Measurements from ENCODE around the gene SLC43A2.
"Not testable (repeated sequence)": the region's sequence is repeated elsewhere in the genome, so short reads cannot be mapped to it uniquely, and the experiment has no call there.

SLC43A2 gene

DNA sequence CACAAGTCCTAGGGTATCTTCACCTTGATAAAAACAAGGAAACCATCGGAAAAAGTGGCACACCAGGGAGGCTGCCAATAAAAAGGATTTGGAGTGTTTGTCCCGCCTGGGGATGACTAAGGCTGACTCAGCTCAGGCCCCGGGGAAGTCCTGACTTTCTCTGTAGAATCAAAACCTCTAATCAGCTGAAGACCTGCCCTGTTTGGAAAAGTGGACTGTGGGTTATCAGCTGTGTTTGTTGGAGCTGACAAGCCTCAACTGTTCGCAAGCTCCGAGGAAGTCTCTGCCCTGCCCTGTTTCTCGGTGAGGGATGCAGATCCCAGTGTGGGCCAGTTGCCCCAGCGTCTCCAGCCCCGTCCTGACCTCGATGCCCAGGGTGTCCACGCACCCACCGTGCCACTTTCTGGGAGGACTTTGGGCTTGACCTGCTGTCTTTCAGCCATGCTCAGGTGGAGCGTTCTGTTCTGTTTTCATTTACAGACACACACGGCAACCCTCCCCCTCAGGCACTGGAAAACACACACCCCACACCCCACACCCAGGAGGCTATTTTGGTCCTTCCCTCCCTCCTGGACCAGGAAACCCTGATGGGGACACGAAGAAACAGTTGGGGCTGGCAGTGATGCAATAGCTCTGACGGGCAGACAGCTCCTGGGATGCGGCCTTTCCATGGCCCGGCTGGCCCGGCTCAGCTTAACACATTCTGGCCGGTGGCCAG lies 38.4 kb downstream of the SLC43A2 start:
- peak; percentile 41 for DNase-seq (ENCODE audit: low read depth)

DNA sequence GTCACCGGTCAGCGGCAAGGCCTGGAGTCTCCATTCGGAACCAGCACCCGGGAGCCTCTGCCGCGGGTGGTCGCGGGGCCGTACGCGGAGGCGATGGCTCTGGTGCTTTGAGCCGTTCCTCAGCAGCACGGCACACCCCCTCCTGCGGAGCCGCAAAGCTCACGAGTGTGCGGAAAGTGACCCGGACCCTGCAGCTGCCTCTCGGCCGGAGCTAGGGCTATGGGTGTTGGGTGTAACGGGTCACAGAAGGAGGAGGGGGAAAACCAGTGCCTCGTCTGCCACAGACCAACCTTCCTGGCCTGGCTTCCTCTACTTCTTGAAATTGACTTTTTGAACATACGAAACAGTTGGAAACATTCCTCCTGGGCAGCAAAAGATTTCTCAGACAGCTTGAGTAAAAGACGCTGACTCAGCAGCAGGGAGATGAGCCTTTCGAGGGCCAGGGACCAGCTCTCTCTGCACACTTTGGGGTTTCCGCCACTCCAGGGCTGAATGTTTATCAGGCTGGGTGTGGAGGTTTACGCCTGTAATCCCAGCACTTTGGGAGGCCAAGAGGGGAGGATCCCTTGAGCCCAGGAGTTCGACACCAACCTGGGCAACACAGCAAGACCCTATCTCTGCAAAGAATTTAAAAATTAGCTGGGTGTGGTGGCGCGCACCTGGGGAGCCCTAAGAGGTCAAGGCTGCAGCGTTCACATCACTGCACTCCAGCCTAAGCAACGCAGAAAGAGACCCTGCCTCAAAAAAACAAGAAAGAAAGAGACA lies 39.6 kb downstream of the SLC43A2 start:
- no peak for DNase-seq (ENCODE audit: low read depth)

GRCh38 chr17:1584167-1584566 lies 44.5 kb downstream of the SLC43A2 start:
- DNase-seq (ENCODE audit: low read depth) = no peak

GRCh38 chr17:1583556-1583955 lies 45.1 kb downstream of the SLC43A2 start:
- no peak for DNase-seq (ENCODE audit: low read depth)

DNA sequence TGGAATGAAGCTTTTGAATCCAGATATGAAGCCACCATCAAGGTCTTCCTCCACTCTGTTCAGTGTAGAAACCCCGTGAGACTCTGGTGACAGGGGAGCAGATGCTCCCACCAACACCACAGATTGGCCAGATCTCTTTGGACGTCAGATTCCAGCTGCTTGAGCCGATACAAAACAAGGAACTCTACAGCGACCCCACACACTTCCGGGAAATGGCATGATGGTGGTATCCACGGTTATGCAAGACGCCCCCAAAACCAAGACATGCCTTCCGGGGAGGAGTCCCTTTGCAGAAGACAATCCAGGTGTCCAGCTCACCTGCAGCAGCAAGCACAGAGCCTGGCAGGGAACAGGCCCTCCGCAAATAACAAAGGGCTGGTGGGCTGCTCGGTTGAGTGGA lies 46.3 kb downstream of the SLC43A2 start:
- no peak for DNase-seq (ENCODE audit: low read depth)

- no peak for DNase-seq (ENCODE audit: low read depth)
These were observed 47.5 kb downstream of the SLC43A2 start for GRCh38 chr17:1580979-1581676.

DNA sequence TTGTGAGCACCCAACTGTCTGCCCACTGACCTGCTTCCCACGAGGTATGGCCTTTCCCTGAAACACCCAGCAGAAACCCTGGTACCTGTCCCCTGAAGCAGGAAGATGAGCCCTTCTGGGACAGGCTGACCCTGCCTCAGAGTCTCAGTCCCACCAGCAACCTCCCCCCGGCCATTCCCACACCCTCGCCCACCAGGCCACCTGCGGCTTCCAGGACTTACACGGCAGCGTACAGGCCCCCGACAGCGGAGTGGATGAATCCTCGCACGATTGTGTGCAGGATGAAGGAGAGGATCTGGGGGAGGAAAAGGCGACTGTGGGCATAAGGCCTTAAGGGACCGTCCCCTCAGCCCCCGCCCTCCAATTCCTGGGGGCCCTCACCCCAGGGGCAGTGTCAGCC lies 50.6 kb downstream of the SLC43A2 start:
- DNase-seq (ENCODE audit: low read depth) = no peak

- DNase-seq (ENCODE audit: low read depth) = no peak
These were observed 51.0 kb downstream of the SLC43A2 start for GRCh38 chr17:1577583-1578013.

- no peak for DNase-seq (ENCODE audit: low read depth)
These were observed 51.5 kb downstream of the SLC43A2 start for GRCh38 chr17:1577182-1577581.

- DNase-seq (ENCODE audit: low read depth) = no peak
These were observed 52.1 kb downstream of the SLC43A2 start for GRCh38 chr17:1576500-1576899.

- DNase-seq (ENCODE audit: low read depth) = no peak
These were observed 53.8 kb downstream of the SLC43A2 start for GRCh38 chr17:1574697-1575471.

DNA sequence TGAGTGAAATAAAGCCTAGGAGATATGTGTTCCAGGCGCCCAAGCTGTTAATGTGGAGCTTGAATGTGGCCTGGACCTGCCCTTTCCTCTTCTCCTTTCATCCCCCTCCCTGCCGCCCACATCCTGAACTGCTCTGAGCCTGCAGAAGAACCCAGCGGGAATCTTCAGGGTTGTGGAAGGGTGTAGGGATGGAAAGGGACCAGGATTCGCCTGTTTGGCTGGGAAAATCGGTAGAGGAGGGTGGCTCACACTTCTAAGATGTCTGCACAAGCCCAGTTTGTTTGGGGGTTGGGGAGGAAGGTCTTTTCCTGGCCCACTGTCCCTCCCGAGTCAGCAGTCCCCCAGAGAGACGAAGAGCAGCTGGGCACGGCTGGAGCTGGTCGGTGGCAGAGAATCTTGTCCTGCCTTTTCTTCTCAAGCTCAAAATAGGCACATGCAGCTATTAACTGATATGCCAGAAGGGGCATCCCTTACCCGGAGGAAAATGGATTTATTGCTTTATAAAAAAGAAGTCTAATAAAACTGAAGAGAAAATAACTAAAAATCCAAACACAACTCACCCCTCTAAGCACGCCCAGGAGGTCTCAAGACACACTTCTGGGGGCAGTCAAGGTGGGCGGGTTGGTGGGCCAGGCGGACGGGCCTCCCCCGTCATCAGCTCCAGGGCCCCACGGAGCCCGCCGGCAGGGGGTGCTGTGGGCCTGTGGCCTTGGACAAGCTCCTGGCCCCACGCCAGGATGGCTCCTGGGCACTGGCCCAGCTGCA lies 54.5 kb downstream of the SLC43A2 start:
- no peak for DNase-seq (ENCODE audit: low read depth)

GRCh38 chr17:1572646-1573045 lies 56.0 kb downstream of the SLC43A2 start:
- DNase-seq (ENCODE audit: low read depth) = not testable (repeated sequence)

DNA sequence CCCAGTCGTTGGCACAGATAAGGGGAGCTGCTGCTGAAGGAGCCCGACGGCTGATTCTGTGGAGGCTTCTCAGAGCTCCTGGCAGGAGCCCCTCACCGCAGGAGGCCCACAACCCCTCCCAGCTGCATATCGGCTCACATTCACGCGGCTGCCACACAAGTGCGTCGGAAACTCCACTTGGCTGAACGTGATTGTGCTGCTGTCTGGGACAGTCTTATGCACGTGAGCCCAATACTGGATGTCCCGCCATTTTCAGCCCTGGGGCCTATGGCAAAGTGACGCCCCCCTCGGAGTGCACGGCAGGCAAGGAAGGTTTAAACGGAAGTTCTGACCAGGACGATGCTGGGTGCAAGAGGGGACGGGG lies 57.3 kb downstream of the SLC43A2 start:
- no peak for DNase-seq (ENCODE audit: low read depth)

DNA sequence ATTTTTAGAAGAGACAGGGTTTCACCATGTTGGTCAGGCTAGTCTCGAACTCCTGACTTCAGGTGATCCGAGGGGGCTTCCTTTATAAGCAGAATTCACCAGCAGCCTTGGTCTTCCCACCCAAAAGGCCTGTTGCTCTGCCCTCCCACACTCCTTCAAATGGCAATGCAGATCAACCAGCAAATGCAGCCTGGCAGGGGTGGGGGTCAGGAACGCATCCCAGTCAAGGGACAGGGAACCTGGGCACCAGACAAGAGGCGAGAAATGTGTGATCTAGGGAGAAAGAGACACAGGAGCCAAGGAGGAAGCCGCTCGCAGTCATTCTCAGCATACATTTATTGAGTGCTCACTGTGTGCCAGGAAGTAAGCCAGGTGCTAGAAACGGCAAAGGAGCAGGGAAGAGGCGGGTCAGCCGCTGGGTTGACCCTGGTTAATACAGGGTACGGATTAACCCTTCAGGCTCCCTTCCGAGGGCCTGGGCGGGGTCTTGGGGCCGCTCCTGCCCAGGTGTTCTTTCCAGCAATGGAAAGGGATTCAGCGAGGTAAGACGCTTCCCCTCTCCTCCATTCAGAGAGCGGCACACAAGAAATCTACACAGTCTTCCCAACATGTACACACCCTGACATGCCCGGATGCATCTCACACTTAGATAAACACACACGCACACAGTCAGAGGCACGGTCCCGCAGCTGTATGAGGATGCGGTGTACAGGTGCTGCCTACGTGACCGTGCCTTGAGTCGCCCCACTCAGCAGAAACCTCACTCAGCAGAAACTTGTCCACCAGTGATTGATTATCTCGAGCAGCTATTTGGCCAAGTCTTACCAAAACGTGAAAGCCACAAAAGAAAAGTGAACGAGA lies 59.5 kb downstream of the SLC43A2 start:
- no peak for DNase-seq (ENCODE audit: low read depth)

DNA sequence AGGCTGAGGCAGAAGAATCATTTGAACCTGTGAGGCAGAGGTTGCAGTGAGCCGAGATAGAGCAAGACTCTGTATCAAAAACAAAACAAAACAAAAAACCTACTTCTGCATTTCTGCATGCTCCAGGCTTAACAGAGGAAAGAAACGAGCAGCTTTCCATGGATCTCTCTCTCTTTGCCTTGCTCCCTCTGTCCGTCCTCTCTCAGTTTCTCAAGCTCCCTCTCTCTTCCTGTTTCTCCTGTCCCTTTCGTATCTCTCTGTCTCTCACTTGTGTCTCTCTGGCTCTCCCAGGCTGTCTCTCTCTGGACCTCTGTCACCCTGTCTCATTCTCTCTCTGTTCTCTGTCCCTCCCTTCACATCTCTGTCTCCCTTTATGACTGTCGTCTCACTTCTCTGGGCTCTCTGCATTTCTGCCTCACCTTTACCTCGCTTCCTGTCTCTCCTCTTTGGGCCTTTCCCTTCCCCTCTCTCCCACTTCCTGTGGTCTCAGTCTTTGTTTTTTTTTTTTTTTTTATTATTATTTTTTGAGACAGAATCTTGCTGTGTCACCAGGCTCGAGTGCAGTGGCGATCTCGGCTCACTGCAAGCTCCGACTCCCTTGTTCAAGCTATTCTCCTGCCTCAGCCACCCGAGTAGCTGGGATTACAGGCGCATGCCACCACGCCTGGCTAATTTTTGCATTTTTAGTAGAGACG lies 62.0 kb downstream of the SLC43A2 start:
- DNase-seq (ENCODE audit: low read depth) = no peak

DNA sequence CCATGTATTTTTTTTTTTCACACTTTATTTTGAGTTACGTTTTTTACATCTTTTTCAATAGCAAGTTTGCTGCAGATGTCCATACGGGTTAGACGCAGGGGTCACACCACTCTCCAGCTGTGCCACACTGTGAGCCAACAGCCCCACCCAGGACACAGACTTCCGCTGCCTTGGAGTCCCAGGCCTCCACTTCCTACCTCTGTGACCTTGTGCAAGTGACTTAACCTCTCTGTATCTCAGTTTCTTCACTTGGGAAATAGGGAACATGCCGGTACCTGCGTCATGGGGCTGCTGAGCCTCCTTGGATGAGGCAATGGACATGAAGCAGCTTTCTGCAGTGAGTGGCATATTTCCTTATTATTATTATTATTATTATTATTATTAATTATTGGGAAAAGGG lies 62.8 kb downstream of the SLC43A2 start:
- DNase-seq (ENCODE audit: low read depth) = no peak

DNA sequence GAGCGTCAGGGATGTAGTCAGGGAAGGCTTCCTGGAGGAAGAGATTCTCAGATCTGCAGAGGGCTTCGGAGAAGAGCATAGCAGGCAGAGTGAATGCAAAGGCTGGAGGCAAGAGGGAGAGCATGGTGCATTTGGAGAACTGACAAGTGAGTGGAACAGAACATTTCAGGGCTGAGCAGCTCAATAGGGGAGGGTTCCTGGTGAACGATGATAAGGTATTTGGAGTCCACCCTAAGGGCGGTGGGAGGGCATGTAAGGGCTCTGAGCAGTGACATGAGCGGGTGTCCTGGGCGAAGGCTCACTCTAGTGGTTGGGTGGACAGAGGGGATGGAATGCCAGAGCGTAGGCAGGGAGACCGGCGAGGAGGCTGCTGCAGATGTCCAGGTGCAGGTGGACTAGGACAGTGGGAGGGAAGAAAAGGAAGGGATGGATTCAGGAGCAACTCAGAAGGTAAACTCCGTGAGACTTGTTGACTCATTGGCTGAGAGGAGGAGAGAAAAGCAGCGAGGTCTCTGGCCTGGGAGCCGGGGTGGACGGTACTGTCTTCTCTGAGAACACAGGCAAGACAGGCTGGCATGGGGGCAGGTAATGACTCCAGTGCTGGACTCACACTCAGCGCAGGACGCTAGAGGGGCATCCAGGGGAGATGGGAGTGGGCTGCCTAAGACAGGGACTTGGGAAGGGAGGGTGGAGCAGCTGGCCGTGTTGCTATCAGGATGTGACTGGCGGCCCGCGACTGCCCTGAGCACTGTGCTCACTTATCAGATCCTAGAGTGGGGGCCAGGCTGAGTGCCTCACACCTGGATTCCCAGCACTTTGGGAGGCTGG lies 64.6 kb downstream of the SLC43A2 start:
- DNase-seq (ENCODE audit: low read depth) = no peak

DNA sequence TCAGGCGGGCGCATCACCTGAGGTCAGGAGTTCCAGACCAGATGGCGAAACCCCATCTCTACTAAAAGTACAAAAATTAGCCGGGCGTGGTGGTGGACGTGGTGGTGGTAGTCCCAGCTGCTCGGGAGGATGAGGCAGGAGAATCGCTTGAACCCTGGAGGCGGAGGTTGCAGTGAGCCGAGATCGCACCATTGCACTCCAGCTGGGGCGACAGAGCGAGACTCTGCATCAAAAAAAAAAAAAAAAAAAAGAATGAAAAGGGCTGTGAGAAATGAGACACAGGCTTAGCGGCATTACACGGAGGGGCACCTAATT lies 65.2 kb downstream of the SLC43A2 start:
- not testable (repeated sequence) for DNase-seq (ENCODE audit: low read depth)

Data from HS-27A (cell line).